HepG2 (cell line): ENCODE measurements around the gene B9D2. TPM values are rescaled to one million over a fixed set of nuclear protein-coding genes. Genes with fewer than 3 reads are reported as not detected.

Source experiments
- DR1 ChIP-seq: sonication (generic); formaldehyde crosslinking; IDR thresholded peaks from 2 replicates; pipeline ENCODE4 v1.8.0; 2021; ENCODE audit warnings: mild to moderate bottlenecking, missing genetic modification reagents, inconsistent platforms
- EEA1 ChIP-seq: sonication (generic); formaldehyde crosslinking; IDR thresholded peaks from 2 replicates; pipeline ENCODE4 v1.5.1; 2020; ENCODE audit warnings: mild to moderate bottlenecking, missing genetic modification reagents, borderline replicate concordance
- GFI1 ChIP-seq: sonication (generic); formaldehyde crosslinking; IDR thresholded peaks from 2 replicates; pipeline ENCODE4 v1.5.0; 2020; ENCODE audit warnings: missing genetic modification reagents, mild to moderate bottlenecking, borderline replicate concordance
- HMGXB3 ChIP-seq: sonication (generic); formaldehyde crosslinking; IDR thresholded peaks from 2 replicates; pipeline ENCODE4 v1.4.0; 2020; ENCODE audit warnings: missing genetic modification reagents, borderline replicate concordance
- MTF2 ChIP-seq: sonication (generic); formaldehyde crosslinking; IDR thresholded peaks from 2 replicates; pipeline ENCODE4 v1.5.0; 2020; ENCODE audit warnings: missing genetic modification reagents, borderline replicate concordance
- NFE2L1 ChIP-seq: sonication (generic); formaldehyde crosslinking; IDR thresholded peaks from 2 replicates; pipeline ENCODE4 v1.4.0; 2020; ENCODE audit warnings: missing genetic modification reagents, mild to moderate bottlenecking, borderline replicate concordance
- SRY ChIP-seq: sonication (generic); formaldehyde crosslinking; IDR thresholded peaks from 2 replicates; pipeline ENCODE4 v1.8.0; 2022; ENCODE audit warnings: mild to moderate bottlenecking, missing genetic modification reagents
- TRIM24 ChIP-seq: sonication (generic); formaldehyde crosslinking; IDR thresholded peaks from 2 replicates; pipeline ENCODE4 v1.8.0; 2022; ENCODE audit warnings: mild to moderate bottlenecking, missing genetic modification reagents
- ZBTB40 ChIP-seq, 2 experiments: fragments of 450-650 bp in 1 of 2; sonication (generic) in 1 of 2; formaldehyde crosslinking in 1 of 2; IDR thresholded peaks; 2 replicates each; pipeline versions ENCODE4 v1.6.1 to v1.8.0; 2016 to 2022; ENCODE audit warnings: antibody characterized with exemption in 1 of 2, mild to moderate bottlenecking in 1 of 2, missing genetic modification reagents in 1 of 2
- ZNF512 ChIP-seq: sonication (generic); formaldehyde crosslinking; IDR thresholded peaks from 2 replicates; pipeline ENCODE4 v1.4.0; 2020; ENCODE audit warnings: mild to moderate bottlenecking, missing genetic modification reagents
- ZNF839 ChIP-seq: sonication (generic); formaldehyde crosslinking; IDR thresholded peaks from 2 replicates; pipeline ENCODE4 v1.4.0; 2020; ENCODE audit warnings: missing genetic modification reagents, mild to moderate bottlenecking, borderline replicate concordance
- ZSCAN21 ChIP-seq: sonication (generic); formaldehyde crosslinking; IDR thresholded peaks from 2 replicates; pipeline ENCODE4 v1.8.0; 2022; ENCODE audit warnings: mild to moderate bottlenecking, missing genetic modification reagents, moderate library complexity, borderline replicate concordance
- polyA plus RNA-seq, 8 experiments: library from polyadenylated mRNA; depleted of rRNA in 3 of 8; stranded (reverse) in 7 of 8; unstranded in 1 of 8; fragments of >200 nt; fragmentation: Illumina TruSeq in 4 of 8; extraction: Trizol in 4 of 8; gene quantifications; 2 replicates each; pipeline versions ENCODE4 v1.2.1 to v1.2.3, GENCODE V29; 2011 to 2016; ENCODE audit warnings: low read depth in 4 of 8, missing spikeins in 1 of 8, mixed read lengths in 1 of 8; ENCODE audit not compliant: insufficient read depth in 1 of 8
- total RNA-seq, 5 experiments: library from RNA; depleted of rRNA; stranded (reverse); fragments of >200 nt; fragmentation: Illumina TruSeq; extraction: Trizol; gene quantifications; 2 replicates each; pipeline ENCODE4 v1.2.3, GENCODE V29; 2016; ENCODE audit warnings: low read depth in 1 of 5

The B9D2 gene
- total and polyA plus RNA-seq, 2 of the 13 experiments (the other 11 are each of a cell fraction or from before 2014, with no cell fraction given): 3.1 to 4.4 TPM

- TF ChIP-seq ZBTB40 (IDR thresholded peaks at IDR 0.05) (no peak), ZBTB40 (CRISPR knock-in tag; IDR thresholded peaks at IDR 0.05) (no peak), NFE2L1 (CRISPR knock-in tag) (no peak), GFI1 (CRISPR knock-in tag) (no peak), ZSCAN21 (CRISPR knock-in tag) (no peak), MTF2 (CRISPR knock-in tag) (no peak), EEA1 (CRISPR knock-in tag) (no peak), SRY (CRISPR knock-in tag) (peak; percentile 79; the same call in 1 of the 2 replicates), TRIM24 (CRISPR knock-in tag) (no peak), ZNF839 (CRISPR knock-in tag) (no peak), DR1 (0 out of 2 replicates have a peak, but pooled peaks have one; percentile 22), HMGXB3 (no peak; the same call in 1 of the 2 replicates), ZNF512 (CRISPR knock-in tag) (no peak)
These were observed at the start of gene B9D2 (continued) for GRCh38 chr19:41363753-41364523.
